ENCODE data around the gene CD209.

CD209 gene

GRCh38 chr19:7779631-7780486 is 32.5 kb upstream of the CD209 start:
- H3K4me3 ChIP-seq (ENCODE audit: low read depth, low read length), result no peak overlapping the region
- no peak for TF ChIP-seq ZBTB6 (tag by site-specific recombination; IDR thresholded peaks at IDR 0.05)
- TF ChIP-seq ZNF621 (tag by site-specific recombination; IDR thresholded peaks at IDR 0.05), result no peak
- TF ChIP-seq ZNF202 (tag by site-specific recombination; IDR thresholded peaks at IDR 0.05; ENCODE audit: borderline replicate concordance), result no peak
- TF ChIP-seq ZNF660 (tag by site-specific recombination; IDR thresholded peaks at IDR 0.05), result no peak
- TF ChIP-seq ZNF37A (tag by site-specific recombination; IDR thresholded peaks at IDR 0.05), result no peak
- TF ChIP-seq ZNF701 (tag by site-specific recombination; IDR thresholded peaks at IDR 0.05), result no peak
- TF ChIP-seq TCF7L2 (IDR thresholded peaks at IDR 0.05; ENCODE audit: borderline replicate concordance, low read depth, low read length), result no peak
- no peak for TF ChIP-seq BCL11B (tag by site-specific recombination; IDR thresholded peaks at IDR 0.05; ENCODE audit: low read depth)
- TF ChIP-seq ZNF416 (tag by site-specific recombination; IDR thresholded peaks at IDR 0.05), result no peak
- no peak for TF ChIP-seq ZNF600 (tag by site-specific recombination; IDR thresholded peaks at IDR 0.05)
- no peak for TF ChIP-seq ZNF121 (tag by site-specific recombination; IDR thresholded peaks at IDR 0.05)
- CTCF ChIA-PET, result no interaction called here
- no peaks in the 10 kb centered on the region for H3K9me3 ChIP-seq (ENCODE audit: control insufficient read depth, insufficient read depth, low read depth, low read length)
- no peaks in the 10 kb centered on the region for H3K36me3 ChIP-seq (ENCODE audit: control insufficient read depth in 2 of 2, insufficient read depth in 1 of 2, low read length in 2 of 2)
- POLR2A ChIA-PET, result no interaction called here
- no peak overlapping the region for H3K27ac ChIP-seq (ENCODE audit: extremely low read depth, low read depth, low read length)
- no peaks in the 10 kb centered on the region for H3K4me1 ChIP-seq (ENCODE audit: control insufficient read depth, insufficient read depth, low read length)

DNA sequence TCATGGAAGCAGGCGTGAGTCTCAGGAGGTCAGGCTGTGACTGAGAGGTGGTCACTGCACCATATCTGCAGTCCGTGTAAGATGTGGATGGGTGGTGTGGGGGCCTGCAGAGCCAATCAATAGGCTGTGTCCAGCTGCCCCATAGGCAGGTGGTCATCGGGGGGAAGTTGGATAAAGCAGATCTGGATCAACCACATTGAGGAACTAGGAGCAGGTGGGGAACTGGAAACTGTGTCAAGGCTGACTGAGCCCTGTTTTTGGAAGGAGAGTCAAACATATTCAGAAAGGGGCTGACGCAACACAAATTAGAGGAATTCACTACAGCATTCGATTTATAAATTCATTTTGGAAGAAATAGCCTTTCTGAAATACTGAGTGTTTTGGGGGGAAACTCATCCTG is 30.7 kb upstream of the CD209 start:
- TF ChIP-seq GFI1B (tag by site-specific recombination; IDR thresholded peaks at IDR 0.05) (no peak), ATF2 (tag by site-specific recombination; IDR thresholded peaks at IDR 0.05; ENCODE audit: low read depth) (no peak), ZSCAN23 (tag by site-specific recombination; IDR thresholded peaks at IDR 0.05) (no peak), ZNF596 (tag by site-specific recombination; IDR thresholded peaks at IDR 0.05) (no peak)
- Histone ChIP-seq H3K4me3 (ENCODE audit: low read depth, low read length) (no peak overlapping the region), H3K4me1 (ENCODE audit: control insufficient read depth, insufficient read depth, low read length) (no peaks in the 10 kb centered on the region), H3K9me3 (ENCODE audit: control insufficient read depth, insufficient read depth, low read depth, low read length) (no peaks in the 10 kb centered on the region), H3K36me3 (ENCODE audit: control insufficient read depth in 2 of 2, insufficient read depth in 1 of 2, low read length in 2 of 2) (no peaks in the 10 kb centered on the region), H3K27ac (ENCODE audit: extremely low read depth, low read depth, low read length) (no peak overlapping the region)
- POLR2A ChIA-PET, result no interaction called here
- CTCF ChIA-PET, result no interaction called here

- ChIA-PET POLR2A (interaction anchor here (0.7 kb wide), 1 partner anchor 128 kb away, joined by 6 read pairs; no protein-coding TSS in a partner anchor), CTCF (interaction anchor here (0.6 kb wide), 1 partner anchor 847 kb away, joined by 3 read pairs; no protein-coding TSS in a partner anchor)
- H3K4me1 ChIP-seq (ENCODE audit: control insufficient read depth, insufficient read depth, low read length), result no peaks in the 10 kb centered on the region
- no peaks in the 10 kb centered on the region for H3K36me3 ChIP-seq (ENCODE audit: control insufficient read depth in 2 of 2, insufficient read depth in 1 of 2, low read length in 2 of 2)
- no peak overlapping the region for H3K4me3 ChIP-seq (ENCODE audit: low read depth, low read length)
- H3K9me3 ChIP-seq (ENCODE audit: control insufficient read depth, insufficient read depth, low read depth, low read length), result no peaks in the 10 kb centered on the region
- H3K27ac ChIP-seq (ENCODE audit: extremely low read depth, low read depth, low read length), result no peak overlapping the region
- TF ChIP-seq ZBTB8A (tag by site-specific recombination; IDR thresholded peaks at IDR 0.05) (no peak), KLF16 (tag by site-specific recombination; IDR thresholded peaks at IDR 0.05) (no peak), ZNF548 (tag by site-specific recombination; IDR thresholded peaks at IDR 0.05) (0 out of 2 replicates have a peak, but pooled peaks have one; percentile 30), ZNF202 (tag by site-specific recombination; IDR thresholded peaks at IDR 0.05; ENCODE audit: borderline replicate concordance) (no peak), ZNF660 (tag by site-specific recombination; IDR thresholded peaks at IDR 0.05) (no peak), KLF1 (tag by site-specific recombination; IDR thresholded peaks at IDR 0.05) (no peak)
Measured at GRCh38 chr19:7775761-7776160, 28.4 kb upstream of the CD209 start.

Measured in HEK293 (cell line).